ENCODE data around the gene DHX35. TPM values are rescaled to one million over a fixed set of nuclear protein-coding genes. Genes with fewer than 3 reads are reported as not detected.

The DHX35 gene
- total and polyA plus RNA-seq, 2 experiments from 2014 or later: 4.5 to 10.7 TPM

GRCh38 chr20:38999217-38999616 is 37.1 kb downstream of the DHX35 start:
- WGBS, 2 experiments (ENCODE audit: low coverage in 1 of 2, low lambda C conversion rate in 2 of 2, missing lambda C conversion rate in 2 of 2): 96 to 100% methylated on average over 3 of the region's 3 CpGs
- no peak overlapping the region for H3K4me3 ChIP-seq
- no peaks in the 10 kb centered on the region for H3K9me2 ChIP-seq (ENCODE audit: insufficient read depth)
- no peaks in the 10 kb centered on the region for H3K4me1 ChIP-seq (ENCODE audit: insufficient read depth)
- H3K9me3 ChIP-seq (ENCODE audit: low read depth): no peaks in the 10 kb centered on the region
- no peaks in the 10 kb centered on the region for H3F3A ChIP-seq (ENCODE audit: insufficient read depth)
- H3K27me3 ChIP-seq (replicated peaks; ENCODE audit: insufficient read depth): no peaks in the 10 kb centered on the region
- H4K20me1 ChIP-seq (ENCODE audit: insufficient read depth): no peaks in the 10 kb centered on the region
- H3K36me3 ChIP-seq (ENCODE audit: low read depth): peaks cover 18% of the 10 kb centered on the region
- H3K9ac ChIP-seq: no peak overlapping the region
- no peaks in the 10 kb centered on the region for H3K79me2 ChIP-seq (ENCODE audit: insufficient read depth)
- in situ Hi-C loops (cut with MboI): no loop called here
- DNase-seq: no peak
- no peak overlapping the region for H3K4me2 ChIP-seq (ENCODE audit: unreplicated experiment)
- no peak overlapping the region for H2AFZ ChIP-seq
- TF ChIP-seq EZH2phosphoT487 (IDR thresholded peaks at IDR 0.05; ENCODE audit: insufficient read depth, low read depth): no peak
- no peak for TF ChIP-seq EZH2 (IDR thresholded peaks at IDR 0.05; ENCODE audit: insufficient read depth, poor library complexity, severe bottlenecking)
- H3K27ac ChIP-seq: no peak overlapping the region

GRCh38 chr20:38999965-39000910 is 38.1 kb downstream of the DHX35 start:
- Histone ChIP-seq H3K79me2 (ENCODE audit: insufficient read depth) (no peaks in the 10 kb centered on the region), H3K36me3 (ENCODE audit: low read depth) (peaks cover 18% of the 10 kb centered on the region), H3K9ac (no peak overlapping the region), H3K4me2 (ENCODE audit: unreplicated experiment) (no peak overlapping the region), H3K9me2 (ENCODE audit: insufficient read depth) (no peaks in the 10 kb centered on the region), H3F3A (ENCODE audit: insufficient read depth) (no peaks in the 10 kb centered on the region), H2AFZ (no peak overlapping the region), H3K27ac (no peak overlapping the region), H3K4me1 (ENCODE audit: insufficient read depth) (no peaks in the 10 kb centered on the region), H3K9me3 (ENCODE audit: low read depth) (no peaks in the 10 kb centered on the region), H3K27me3 (replicated peaks; ENCODE audit: insufficient read depth) (no peaks in the 10 kb centered on the region), H3K4me3 (no peak overlapping the region), H4K20me1 (ENCODE audit: insufficient read depth) (no peaks in the 10 kb centered on the region)
- 98 to 99% methylated on average over 6 of the region's 6 CpGs for WGBS, 2 experiments (ENCODE audit: low coverage in 1 of 2, low lambda C conversion rate in 2 of 2, missing lambda C conversion rate in 2 of 2)
- in situ Hi-C loops (cut with MboI): no loop called here
- no peak for DNase-seq
- TF ChIP-seq EZH2 (IDR thresholded peaks at IDR 0.05; ENCODE audit: insufficient read depth, poor library complexity, severe bottlenecking) (no peak), EZH2phosphoT487 (IDR thresholded peaks at IDR 0.05; ENCODE audit: insufficient read depth, low read depth) (no peak)

GRCh38 chr20:39004508-39004907 is 42.4 kb downstream of the DHX35 start:
- no peaks in the 10 kb centered on the region for H3F3A ChIP-seq (ENCODE audit: insufficient read depth)
- peaks cover 10% of the 10 kb centered on the region for H3K36me3 ChIP-seq (ENCODE audit: low read depth)
- H3K9me3 ChIP-seq (ENCODE audit: low read depth): no peaks in the 10 kb centered on the region
- no peak for DNase-seq
- in situ Hi-C loops (cut with MboI): no loop called here
- H3K4me3 ChIP-seq: no peak overlapping the region
- no peaks in the 10 kb centered on the region for H3K9me2 ChIP-seq (ENCODE audit: insufficient read depth)
- no peak overlapping the region for H3K4me2 ChIP-seq (ENCODE audit: unreplicated experiment)
- H3K4me1 ChIP-seq (ENCODE audit: insufficient read depth): no peaks in the 10 kb centered on the region
- H2AFZ ChIP-seq: no peak overlapping the region
- H3K27me3 ChIP-seq (replicated peaks; ENCODE audit: insufficient read depth): no peaks in the 10 kb centered on the region
- no peaks in the 10 kb centered on the region for H3K79me2 ChIP-seq (ENCODE audit: insufficient read depth)
- H3K9ac ChIP-seq: no peak overlapping the region
- TF ChIP-seq EZH2phosphoT487 (IDR thresholded peaks at IDR 0.05; ENCODE audit: insufficient read depth, low read depth) (no peak), EZH2 (IDR thresholded peaks at IDR 0.05; ENCODE audit: insufficient read depth, poor library complexity, severe bottlenecking) (no peak)
- H3K27ac ChIP-seq: no peak overlapping the region
- 43 to 58% methylated on average over 1 of the region's 1 CpG for WGBS, 2 experiments (ENCODE audit: low coverage in 1 of 2, low lambda C conversion rate in 2 of 2, missing lambda C conversion rate in 2 of 2)
- H4K20me1 ChIP-seq (ENCODE audit: insufficient read depth): no peaks in the 10 kb centered on the region

- no peak overlapping the region for H3K4me3 ChIP-seq
- no peak overlapping the region for H3K4me2 ChIP-seq (ENCODE audit: unreplicated experiment)
- no peaks in the 10 kb centered on the region for H4K20me1 ChIP-seq (ENCODE audit: insufficient read depth)
- no peak for TF ChIP-seq EZH2 (IDR thresholded peaks at IDR 0.05; ENCODE audit: insufficient read depth, poor library complexity, severe bottlenecking)
- TF ChIP-seq EZH2phosphoT487 (IDR thresholded peaks at IDR 0.05; ENCODE audit: insufficient read depth, low read depth): no peak
- no peaks in the 10 kb centered on the region for H3K79me2 ChIP-seq (ENCODE audit: insufficient read depth)
- H3K36me3 ChIP-seq (ENCODE audit: low read depth): no peaks in the 10 kb centered on the region; the same call in none of the 2 replicates
- H3K9ac ChIP-seq: no peak overlapping the region
- H3K9me3 ChIP-seq (ENCODE audit: low read depth): no peaks in the 10 kb centered on the region
- no peaks in the 10 kb centered on the region for H3K9me2 ChIP-seq (ENCODE audit: insufficient read depth)
- no peak overlapping the region for H3K27ac ChIP-seq
- in situ Hi-C loops (cut with MboI): no loop called here
- no peaks in the 10 kb centered on the region for H3K27me3 ChIP-seq (replicated peaks; ENCODE audit: insufficient read depth)
- no peak for DNase-seq
- H2AFZ ChIP-seq: no peak overlapping the region
- WGBS, 2 experiments (ENCODE audit: low coverage in 1 of 2, low lambda C conversion rate in 2 of 2, missing lambda C conversion rate in 2 of 2): 100% methylated on average over 1 of the region's 1 CpG
- H3F3A ChIP-seq (ENCODE audit: insufficient read depth): no peaks in the 10 kb centered on the region
- H3K4me1 ChIP-seq (ENCODE audit: insufficient read depth): no peaks in the 10 kb centered on the region
Observed at GRCh38 chr20:39009348-39009747, 47.2 kb downstream of the DHX35 start.

All from GM23248 (cell line).